ENCODE data around the gene OXTR.

DNA sequence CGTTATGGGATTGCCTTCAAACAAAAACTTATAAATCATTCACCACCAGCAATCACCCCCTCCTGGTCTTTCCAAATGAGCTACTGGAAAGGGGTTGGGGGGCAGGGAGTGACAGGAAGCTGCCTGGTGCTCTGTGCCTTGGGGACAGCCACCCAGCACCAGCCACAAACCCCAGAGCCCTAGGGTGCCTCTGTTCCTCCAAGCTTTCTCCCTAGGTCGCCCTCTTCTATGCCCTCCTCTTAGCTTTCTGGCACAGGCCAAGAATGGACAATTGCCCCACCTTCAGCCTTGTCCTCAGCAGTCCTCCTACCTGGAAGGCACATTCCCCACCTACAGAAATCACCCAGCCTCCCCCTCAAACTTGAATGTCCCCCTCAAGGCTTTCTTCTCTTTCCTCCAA is 3.3 kb downstream of the OXTR start:
- TF ChIP-seq, protein P1, sequence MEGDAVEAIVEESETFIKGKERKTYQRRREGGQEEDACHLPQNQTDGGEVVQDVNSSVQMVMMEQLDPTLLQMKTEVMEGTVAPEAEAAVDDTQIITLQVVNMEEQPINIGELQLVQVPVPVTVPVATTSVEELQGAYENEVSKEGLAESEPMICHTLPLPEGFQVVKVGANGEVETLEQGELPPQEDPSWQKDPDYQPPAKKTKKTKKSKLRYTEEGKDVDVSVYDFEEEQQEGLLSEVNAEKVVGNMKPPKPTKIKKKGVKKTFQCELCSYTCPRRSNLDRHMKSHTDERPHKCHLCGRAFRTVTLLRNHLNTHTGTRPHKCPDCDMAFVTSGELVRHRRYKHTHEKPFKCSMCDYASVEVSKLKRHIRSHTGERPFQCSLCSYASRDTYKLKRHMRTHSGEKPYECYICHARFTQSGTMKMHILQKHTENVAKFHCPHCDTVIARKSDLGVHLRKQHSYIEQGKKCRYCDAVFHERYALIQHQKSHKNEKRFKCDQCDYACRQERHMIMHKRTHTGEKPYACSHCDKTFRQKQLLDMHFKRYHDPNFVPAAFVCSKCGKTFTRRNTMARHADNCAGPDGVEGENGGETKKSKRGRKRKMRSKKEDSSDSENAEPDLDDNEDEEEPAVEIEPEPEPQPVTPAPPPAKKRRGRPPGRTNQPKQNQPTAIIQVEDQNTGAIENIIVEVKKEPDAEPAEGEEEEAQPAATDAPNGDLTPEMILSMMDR (IDR thresholded peaks at IDR 0.05): no peak
- TF ChIP-seq EP300 (IDR thresholded peaks at IDR 0.05) (no peak), POLR2A (IDR thresholded peaks at IDR 0.05) (no peak)

Measured in tibial nerve (tissue), 4 donors.